NCI-H1105 (cell line): ENCODE data around the gene PRTG.
"Not testable (repeated sequence)": the region's sequence is repeated elsewhere in the genome, so short reads cannot be mapped to it uniquely, and the experiment has no call there.

Experiments
- DNase-seq: peaks from one replicate; lab custom pipeline; 2025; lab: John Stamatoyannopoulos, UW

The PRTG gene

GRCh38 chr15:55743729-55744655 lies 1.0 kb upstream of the PRTG start:
- DNase-seq, result no peak

GRCh38 chr15:55742498-55742926 lies 440 bp downstream of the PRTG start:
- peak; percentile 18 for DNase-seq

DNA sequence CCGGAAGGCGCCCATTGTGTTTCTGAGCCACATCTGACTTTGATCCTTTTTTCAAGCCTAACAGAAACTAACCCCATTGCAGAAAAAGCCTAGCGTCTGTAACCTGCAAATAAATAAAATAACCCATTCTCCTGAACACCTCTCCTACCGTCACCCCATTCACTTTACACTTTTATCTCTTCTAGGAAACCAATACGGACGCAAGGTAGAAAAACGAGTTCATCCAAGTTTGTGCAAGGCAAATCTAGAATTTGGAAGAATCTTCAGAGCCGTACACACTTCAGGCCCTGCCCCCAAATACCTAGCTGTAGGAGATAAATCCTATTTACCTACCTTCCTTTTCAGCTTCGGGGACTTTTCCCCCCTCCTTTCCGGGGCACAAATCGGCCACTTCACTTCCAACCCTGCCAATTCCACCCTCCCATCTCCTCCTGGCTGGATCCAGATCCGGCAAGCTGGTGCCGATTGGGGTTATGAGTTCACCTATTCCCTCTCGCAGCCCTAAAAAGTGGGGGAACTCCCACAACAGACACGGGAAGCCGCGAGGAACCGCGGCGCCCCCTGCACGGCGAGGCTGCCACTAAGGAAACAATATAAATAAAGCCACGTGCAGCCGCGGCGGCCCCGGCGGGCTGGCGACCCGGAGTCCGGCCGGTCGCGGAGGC lies 987 bp downstream of the PRTG start:
- DNase-seq, result no peak

DNA sequence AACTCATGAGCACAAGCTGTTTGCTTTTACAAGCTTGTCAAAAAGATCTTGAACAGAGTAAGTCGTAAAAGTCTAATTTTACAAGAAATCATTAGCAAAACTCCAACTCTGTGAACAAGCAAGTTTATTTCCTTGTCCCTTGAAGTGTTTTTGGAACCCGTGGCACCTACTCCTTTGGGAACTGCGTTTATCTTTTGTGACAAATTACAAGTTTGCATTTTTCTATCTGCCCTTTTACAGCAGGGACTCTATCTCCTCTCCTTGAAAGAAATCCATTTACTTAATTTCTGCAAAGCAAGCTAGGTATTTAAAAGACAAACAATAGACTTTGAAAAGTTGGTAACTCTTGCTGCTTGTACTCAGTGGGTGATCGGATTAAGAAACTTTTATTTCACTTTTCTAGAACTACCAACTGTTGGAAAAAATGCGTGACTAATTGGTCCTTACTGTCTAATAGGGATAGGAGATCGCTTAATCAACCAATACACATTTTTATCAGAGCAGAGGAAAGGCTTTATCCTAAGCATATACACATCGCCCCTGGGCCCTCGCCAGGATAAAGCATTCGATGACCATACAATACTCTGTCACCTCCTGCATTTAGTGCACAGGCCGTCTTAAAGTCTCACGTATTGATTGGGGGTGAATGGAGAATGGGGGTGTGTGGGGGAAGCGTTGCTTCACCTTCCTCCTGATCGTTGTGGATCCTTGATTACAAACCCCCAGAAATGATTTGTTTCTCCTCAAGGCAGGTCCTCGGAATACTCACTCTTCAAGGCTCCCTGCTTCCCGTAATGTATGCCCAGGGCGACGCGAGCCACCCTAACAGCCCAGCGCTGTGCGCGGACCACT lies 1.7 kb downstream of the PRTG start:
- no peak for DNase-seq

GRCh38 chr15:55740359-55740878 lies 2.5 kb downstream of the PRTG start:
- no peak for DNase-seq

- DNase-seq, result no peak
Measured at GRCh38 chr15:55739641-55740040, 3.3 kb downstream of the PRTG start.

DNA sequence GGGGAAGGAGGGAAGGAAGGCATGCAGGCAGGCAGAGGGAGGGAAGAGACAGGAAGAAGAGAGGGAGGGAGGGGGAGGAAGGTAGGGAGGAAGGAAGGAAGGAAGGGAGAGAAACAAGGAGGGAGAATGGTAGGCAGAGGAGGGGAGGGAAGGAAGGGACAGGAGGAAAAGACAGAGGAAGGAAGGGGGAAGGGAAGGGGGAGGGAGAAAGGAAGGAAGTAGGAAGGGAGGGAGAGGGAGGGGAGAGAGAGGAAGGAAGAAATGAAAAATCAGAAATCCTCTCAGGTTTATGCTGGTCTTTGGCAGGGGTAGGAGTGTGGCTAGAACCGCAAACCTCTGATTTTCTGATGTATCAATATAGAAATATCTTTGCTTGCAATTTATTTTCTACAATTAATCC lies 4.2 kb downstream of the PRTG start:
- DNase-seq, result no peak

GRCh38 chr15:55737373-55737772 lies 5.6 kb downstream of the PRTG start:
- DNase-seq, result no peak

GRCh38 chr15:55736756-55737155 lies 6.2 kb downstream of the PRTG start:
- no peak for DNase-seq

DNA sequence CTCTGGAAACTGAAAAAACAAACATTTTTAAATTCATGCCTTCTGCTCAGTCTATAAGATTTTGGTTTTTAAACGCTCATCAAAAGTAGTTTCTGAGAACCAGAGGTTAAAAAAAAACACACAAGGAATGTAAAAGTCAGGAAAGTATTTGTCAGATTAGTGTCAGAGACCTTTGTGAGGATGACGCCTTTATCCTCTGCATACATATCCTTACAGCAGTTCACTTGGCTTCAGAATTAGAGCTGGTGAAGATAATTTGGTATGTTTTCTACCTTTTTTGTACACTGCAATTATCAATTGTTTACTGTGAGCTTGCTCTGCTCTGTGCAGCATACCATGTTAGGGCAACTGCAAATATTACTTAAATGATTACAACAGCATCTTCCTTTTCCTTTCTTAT lies 8.3 kb downstream of the PRTG start:
- DNase-seq, result no peak

GRCh38 chr15:55733461-55733860 lies 9.5 kb downstream of the PRTG start:
- not testable (repeated sequence) for DNase-seq

DNA sequence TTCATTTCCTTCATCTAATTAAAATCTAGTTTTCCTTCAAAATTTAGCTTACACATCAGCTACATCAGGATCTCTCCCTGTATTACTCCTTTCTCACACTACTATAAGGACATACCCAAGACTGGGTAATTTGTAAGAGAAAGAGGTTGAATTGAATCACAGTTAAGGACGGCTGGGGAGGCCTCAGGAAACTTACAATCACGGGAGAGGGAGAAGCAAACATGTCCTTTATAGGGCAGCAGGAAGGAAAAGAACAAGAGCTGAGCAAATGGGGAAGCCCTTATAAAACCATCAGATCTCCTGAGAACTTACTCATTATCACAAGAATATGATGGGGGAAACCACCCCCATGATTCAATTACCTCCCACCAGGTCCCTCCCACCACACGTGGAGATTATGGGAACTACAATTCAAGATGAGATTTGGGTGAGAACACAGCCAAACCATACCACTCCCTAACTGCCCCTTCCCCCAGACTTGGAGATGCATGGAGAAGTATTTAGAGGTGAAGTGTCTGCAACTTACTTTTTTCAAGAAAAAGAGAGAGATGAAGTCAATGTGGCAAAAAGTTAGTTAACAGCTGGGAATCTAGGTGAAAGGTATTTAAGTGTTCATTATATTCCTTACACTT lies 21.3 kb downstream of the PRTG start:
- DNase-seq, result no peak

DNA sequence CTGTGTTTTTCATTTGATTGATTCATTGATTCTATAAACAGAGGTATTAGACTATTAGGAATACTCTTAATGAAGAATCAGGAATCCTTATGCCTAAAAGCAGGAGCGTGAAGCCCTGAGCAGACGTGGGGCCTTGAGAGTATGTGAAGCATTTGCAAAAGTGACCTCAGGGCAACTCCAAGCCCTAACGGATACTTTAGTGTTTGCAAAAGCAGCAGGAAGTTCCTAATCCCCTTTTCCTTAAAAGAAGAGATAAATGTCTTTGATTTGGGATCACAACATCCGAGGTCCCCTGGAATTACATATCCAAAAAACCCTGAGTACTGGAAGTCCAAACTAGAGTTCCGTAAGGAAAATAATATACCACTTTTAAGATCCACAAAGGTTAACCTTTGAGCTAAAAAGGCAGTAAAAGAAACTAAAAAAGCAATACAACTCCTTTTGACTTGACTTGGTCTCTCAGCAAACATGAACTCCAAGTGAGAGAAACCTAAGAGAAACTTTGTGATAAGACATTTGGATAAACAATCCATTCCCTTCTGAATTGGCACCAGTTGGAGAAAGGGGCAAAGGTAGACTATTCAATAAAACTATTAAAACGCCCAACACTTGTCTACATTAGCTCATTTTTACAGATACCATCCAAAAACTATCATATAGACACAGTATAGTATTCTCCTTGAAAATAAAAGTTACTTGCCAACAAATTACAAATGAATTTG lies 27.4 kb downstream of the PRTG start:
- DNase-seq, result no peak

DNA sequence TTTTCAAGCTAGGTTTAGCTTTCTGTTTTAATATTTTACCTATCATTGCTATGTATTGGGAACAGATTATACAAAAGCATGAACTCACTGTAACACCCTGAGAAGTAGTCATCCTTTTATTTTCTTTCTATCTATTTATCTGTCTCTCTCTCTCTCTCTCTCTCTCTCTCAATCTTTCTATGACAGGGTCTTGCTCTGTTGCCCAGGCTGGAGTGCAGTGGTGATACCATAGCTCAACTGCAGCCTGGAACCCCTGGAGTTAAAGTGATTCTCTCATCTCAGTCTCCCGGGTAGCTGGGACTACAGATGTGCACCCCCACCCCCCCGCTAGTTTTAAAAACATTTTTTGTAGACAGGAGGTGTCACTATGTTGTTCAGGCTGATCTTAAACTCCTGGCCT lies 28.9 kb downstream of the PRTG start:
- no peak for DNase-seq

DNA sequence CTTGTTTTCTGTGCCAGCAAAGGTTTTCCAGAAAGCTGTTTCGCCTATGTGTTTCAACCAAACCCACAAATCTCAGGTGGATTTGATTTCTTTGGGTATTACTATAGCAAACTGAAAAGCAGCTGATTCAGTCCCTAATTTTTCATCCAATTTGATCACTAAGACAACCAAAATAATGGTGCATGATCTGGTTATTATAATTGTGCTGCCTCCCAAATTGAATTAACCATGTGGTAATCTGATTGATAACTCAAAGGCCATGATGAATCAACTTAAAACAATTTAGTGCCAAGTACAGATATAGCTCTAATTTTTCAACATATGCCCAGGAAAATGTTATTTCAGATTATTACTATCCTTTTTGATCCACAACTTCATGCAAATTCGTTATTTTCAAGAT lies 30.6 kb downstream of the PRTG start:
- no peak for DNase-seq

GRCh38 chr15:55710286-55710685 lies 32.7 kb downstream of the PRTG start:
- no peak for DNase-seq

DNA sequence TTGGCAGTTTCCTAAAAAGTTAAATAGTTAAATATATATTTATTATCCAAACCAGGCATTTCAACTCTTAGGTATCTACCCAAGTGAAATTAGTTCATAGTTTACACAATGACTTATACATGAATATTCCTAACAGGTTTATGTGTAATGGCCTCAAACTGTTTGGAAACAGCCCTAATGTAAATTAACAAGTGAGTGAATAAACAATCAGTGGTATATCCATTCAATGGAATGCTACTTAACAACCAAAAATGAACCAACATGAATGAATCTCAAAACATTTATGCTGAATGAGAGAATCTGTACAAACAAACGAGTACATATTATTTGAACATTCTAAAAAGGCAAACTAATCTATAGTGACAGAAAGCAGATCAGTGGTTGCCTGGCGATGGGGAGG lies 33.5 kb downstream of the PRTG start:
- DNase-seq, result no peak

- no peak for DNase-seq
Measured at GRCh38 chr15:55708720-55709119, 34.2 kb downstream of the PRTG start.

DNA sequence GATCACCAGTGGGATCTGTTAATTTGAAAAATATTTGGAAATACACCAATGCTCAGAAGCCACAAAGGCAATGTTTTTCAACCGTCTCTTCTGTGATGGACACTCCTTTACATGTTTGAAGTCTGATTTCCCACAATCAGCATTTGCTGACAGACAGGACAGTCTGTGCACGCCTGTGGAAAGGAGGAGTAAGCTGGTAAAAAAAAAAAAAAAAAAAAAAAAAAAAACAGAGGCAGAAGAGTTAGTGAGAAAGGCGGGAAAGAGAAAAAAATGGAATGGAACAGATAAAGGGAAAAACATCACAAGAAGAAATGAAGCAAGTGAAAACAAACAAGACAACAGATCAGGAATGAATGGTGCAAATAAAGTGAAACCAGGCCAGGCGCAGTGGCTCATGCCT lies 35.0 kb downstream of the PRTG start:
- DNase-seq, result no peak

DNA sequence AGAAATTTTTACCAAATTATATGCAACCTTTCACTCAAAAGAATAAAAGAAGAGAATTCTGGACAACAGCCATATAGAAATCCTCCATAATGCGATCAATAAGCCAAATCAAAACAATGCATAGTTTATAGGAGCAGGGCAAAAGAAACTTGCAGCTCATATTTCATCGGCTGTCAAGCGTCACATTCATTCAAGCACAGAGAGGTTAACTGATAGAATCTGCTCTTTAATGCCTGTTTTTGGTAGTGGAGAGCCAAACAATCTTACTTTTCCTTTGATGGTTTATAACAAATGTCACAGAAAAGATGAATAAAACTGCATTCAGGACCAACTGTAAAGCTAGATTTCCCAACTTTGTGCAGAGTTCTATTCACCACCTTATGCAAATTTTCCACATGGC lies 35.4 kb downstream of the PRTG start:
- no peak for DNase-seq

DNA sequence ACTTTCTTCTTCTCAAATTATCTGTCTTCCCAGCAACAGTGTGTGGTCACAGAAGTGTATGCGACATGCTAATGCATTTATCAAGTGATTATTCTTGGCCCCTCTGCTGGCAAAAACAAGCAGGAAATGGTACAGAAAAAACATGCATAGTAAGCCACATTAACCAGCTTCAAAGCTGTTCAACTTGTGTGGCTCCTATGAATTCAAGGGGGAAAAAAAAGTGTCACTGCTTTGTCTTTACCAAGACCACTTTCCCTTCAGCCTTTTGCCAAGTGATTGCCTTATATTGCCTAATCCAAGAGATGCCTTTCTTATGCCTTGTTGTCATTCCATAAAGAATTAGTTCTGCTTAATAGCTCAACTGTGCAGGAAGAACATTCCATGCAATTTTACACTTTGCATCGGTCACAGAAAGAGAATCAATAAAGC lies 39.1 kb downstream of the PRTG start:
- DNase-seq, result no peak
